ENCODE results near the gene HRCT1.

- TF ChIP-seq CTCF (conservative IDR thresholded peaks at IDR 0.05; ENCODE audit: low read depth, low read length): peak; percentile 78
- no peak for TF ChIP-seq EZH2phosphoT487 (IDR thresholded peaks at IDR 0.05; ENCODE audit: borderline replicate concordance, low read length)
- no peak for TF ChIP-seq EZH2 (IDR thresholded peaks at IDR 0.05; ENCODE audit: low read length, unreplicated experiment)
Observed at GRCh38 chr9:35954942-35955546, 49.0 kb downstream of the HRCT1 start.
